ENCODE results near the gene CLDN25. TPM values are rescaled to one million over a fixed set of nuclear protein-coding genes. Genes with fewer than 3 reads are reported as not detected.

CLDN25 gene
- total RNA-seq, 2 experiments from 2014 or later: not detected

DNA sequence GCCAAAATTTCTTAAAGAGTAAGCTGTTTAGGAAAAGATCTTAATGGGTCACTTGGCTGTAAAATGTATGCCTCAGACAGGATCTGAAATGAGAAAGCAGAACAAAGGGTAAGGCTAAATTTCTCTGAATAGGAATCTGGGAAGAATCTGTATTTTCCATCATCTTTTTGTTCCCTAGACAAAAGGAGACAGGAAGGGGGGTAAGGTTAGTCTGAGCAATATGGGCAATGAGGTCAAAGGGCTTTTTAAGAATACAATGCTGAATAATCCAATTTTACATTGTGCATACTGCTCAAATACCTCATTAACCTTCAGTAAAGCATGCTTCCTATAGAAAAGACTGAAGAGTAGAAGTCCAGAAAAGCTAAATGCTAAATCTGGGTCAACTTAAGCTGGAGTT is 34.6 kb downstream of the CLDN25 start:
- POLR2A ChIA-PET: interaction anchor here (0.6 kb wide), 1 partner anchor 84 kb away, joined by 3 read pairs; no protein-coding TSS in a partner anchor
- H3K36me3 ChIP-seq (ENCODE audit: insufficient read depth, low read length): peaks cover 56% of the 10 kb centered on the region
- H3K27ac ChIP-seq (ENCODE audit: low read depth, low read length, poor library complexity, severe bottlenecking): no peak overlapping the region
- H3K9me2 ChIP-seq (ENCODE audit: insufficient read depth, low read length): no peaks in the 10 kb centered on the region
- intact Hi-C loops (cut with micrococcal nuclease; ENCODE audit: unreplicated experiment): no loop called here
- no peak overlapping the region for H2AFZ ChIP-seq (ENCODE audit: low read length)
- H3K4me3 ChIP-seq (ENCODE audit: low read depth, low read length, poor library complexity, severe bottlenecking): no peak overlapping the region
- no peak overlapping the region for H3K4me2 ChIP-seq (ENCODE audit: low read length)
- no peak for TF ChIP-seq CTCF (conservative IDR thresholded peaks at IDR 0.05; ENCODE audit: low read length)
- H3K79me2 ChIP-seq (ENCODE audit: insufficient read depth, low read depth, low read length): no peaks in the 10 kb centered on the region
- BruUV-seq (replicated peaks): no TSS peak
- CTCF ChIA-PET (ENCODE audit: unreplicated experiment): interaction anchor here (0.6 kb wide), 1 partner anchor 501 kb away, joined by 3 read pairs; no protein-coding TSS in a partner anchor
- DNase-seq (ENCODE audit: low spot score): no peak
- H3K9me3 ChIP-seq (ENCODE audit: low read length): no peaks in the 10 kb centered on the region
- no peaks in the 10 kb centered on the region for H4K20me1 ChIP-seq (ENCODE audit: insufficient read depth, low read length)
- no peaks in the 10 kb centered on the region for H3K4me1 ChIP-seq (ENCODE audit: insufficient read depth, low read length, poor library complexity, severe bottlenecking)

DNA sequence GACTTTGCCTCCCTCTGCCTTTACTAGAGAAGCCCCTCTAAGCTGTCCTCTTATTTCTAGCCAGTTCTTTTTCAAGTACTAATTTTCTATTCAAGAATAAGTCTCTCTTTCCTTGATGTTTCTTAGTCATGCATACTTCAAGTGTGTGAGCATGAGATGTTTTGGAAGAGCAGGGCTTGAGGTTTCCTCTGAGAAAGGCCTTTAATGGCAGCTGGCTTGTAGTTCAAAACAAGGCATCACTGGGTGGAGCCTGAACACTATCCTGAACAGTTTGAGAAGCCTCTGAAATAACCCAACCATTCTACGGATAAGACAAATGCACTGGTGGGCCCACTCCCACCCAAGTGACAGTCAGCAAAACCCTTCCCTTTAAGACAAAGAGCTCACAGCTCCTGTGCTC is 37.6 kb downstream of the CLDN25 start:
- H3K27ac ChIP-seq (ENCODE audit: low read depth, low read length, poor library complexity, severe bottlenecking): no peak overlapping the region
- intact Hi-C loops (cut with micrococcal nuclease; ENCODE audit: unreplicated experiment): no loop called here
- H4K20me1 ChIP-seq (ENCODE audit: insufficient read depth, low read length): no peaks in the 10 kb centered on the region
- no peak overlapping the region for H3K4me3 ChIP-seq (ENCODE audit: low read depth, low read length, poor library complexity, severe bottlenecking)
- TF ChIP-seq EZH2phosphoT487 (IDR thresholded peaks at IDR 0.05; ENCODE audit: borderline replicate concordance, low read depth, low read length): no peak
- no peak for TF ChIP-seq CTCF (conservative IDR thresholded peaks at IDR 0.05; ENCODE audit: low read length)
- H3K9me2 ChIP-seq (ENCODE audit: insufficient read depth, low read length): no peaks in the 10 kb centered on the region
- no peak overlapping the region for H3K4me2 ChIP-seq (ENCODE audit: low read length)
- no peak overlapping the region for H2AFZ ChIP-seq (ENCODE audit: low read length)
- no peaks in the 10 kb centered on the region for H3K79me2 ChIP-seq (ENCODE audit: insufficient read depth, low read depth, low read length)
- CTCF ChIA-PET (ENCODE audit: unreplicated experiment): no interaction called here
- no peaks in the 10 kb centered on the region for H3K4me1 ChIP-seq (ENCODE audit: insufficient read depth, low read length, poor library complexity, severe bottlenecking)
- no TSS peak for BruUV-seq (replicated peaks)
- no peaks in the 10 kb centered on the region for H3K9me3 ChIP-seq (ENCODE audit: low read length)
- peaks cover 58% of the 10 kb centered on the region for H3K36me3 ChIP-seq (ENCODE audit: insufficient read depth, low read length)
- DNase-seq (ENCODE audit: low spot score): no peak
- POLR2A ChIA-PET: no interaction called here

DNA sequence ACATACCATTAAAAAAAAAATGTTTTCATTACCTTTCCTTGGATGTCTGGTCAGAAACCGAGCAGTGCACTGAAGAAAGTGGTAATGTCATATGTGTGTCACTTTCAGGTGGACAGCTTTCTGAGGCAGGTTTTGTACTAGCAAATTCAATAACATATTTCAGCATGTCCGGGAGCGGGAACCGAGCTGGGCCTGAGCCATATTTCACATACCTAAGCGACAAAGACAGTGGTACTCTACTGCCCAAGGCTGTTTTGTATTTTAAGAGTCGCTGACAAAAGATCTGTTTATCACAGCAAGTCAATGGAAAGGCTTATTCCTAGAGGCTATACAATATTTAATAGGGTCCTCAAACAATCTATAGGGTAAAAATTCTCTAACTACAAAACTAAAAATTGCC is 38.0 kb downstream of the CLDN25 start:
- H3K4me2 ChIP-seq (ENCODE audit: low read length): no peak overlapping the region
- H3K79me2 ChIP-seq (ENCODE audit: insufficient read depth, low read depth, low read length): no peaks in the 10 kb centered on the region
- no peak overlapping the region for H3K4me3 ChIP-seq (ENCODE audit: low read depth, low read length, poor library complexity, severe bottlenecking)
- no peaks in the 10 kb centered on the region for H3K9me2 ChIP-seq (ENCODE audit: insufficient read depth, low read length)
- no peak for TF ChIP-seq EZH2phosphoT487 (IDR thresholded peaks at IDR 0.05; ENCODE audit: borderline replicate concordance, low read depth, low read length)
- TF ChIP-seq CTCF (conservative IDR thresholded peaks at IDR 0.05; ENCODE audit: low read length): no peak
- H3K4me1 ChIP-seq (ENCODE audit: insufficient read depth, low read length, poor library complexity, severe bottlenecking): no peaks in the 10 kb centered on the region
- no peaks in the 10 kb centered on the region for H4K20me1 ChIP-seq (ENCODE audit: insufficient read depth, low read length)
- POLR2A ChIA-PET: no interaction called here
- intact Hi-C loops (cut with micrococcal nuclease; ENCODE audit: unreplicated experiment): no loop called here
- CTCF ChIA-PET (ENCODE audit: unreplicated experiment): no interaction called here
- no peak for DNase-seq (ENCODE audit: low spot score)
- BruUV-seq (replicated peaks): no TSS peak
- H3K27ac ChIP-seq (ENCODE audit: low read depth, low read length, poor library complexity, severe bottlenecking): no peak overlapping the region
- no peaks in the 10 kb centered on the region for H3K9me3 ChIP-seq (ENCODE audit: low read length)
- no peak overlapping the region for H2AFZ ChIP-seq (ENCODE audit: low read length)
- H3K36me3 ChIP-seq (ENCODE audit: insufficient read depth, low read length): peaks cover 57% of the 10 kb centered on the region
